PC-9 (cell line): ENCODE measurements around the gene LRRC71. TPM values are rescaled to one million over a fixed set of nuclear protein-coding genes. Genes with fewer than 3 reads are reported as not detected.
A peak's percentile ranks its signal among the peaks of the same experiment; 100 is the strongest.

Experiments used
- BruUV-seq: library from RNA; stranded (reverse); fragments of 400-500 nt; replicated peaks from 2 replicates; lab custom pipeline; 2021; lab: Mats Ljungman, UMichigan
- CTCF ChIA-PET: fragments of 300-600 bp; sonication (Branson Sonifier 250); formaldehyde crosslinking; loops from one replicate; lab custom pipeline; 2022; ENCODE audit warnings: antibody characterized with exemption; lab: Charles Lee
- POLR2A ChIA-PET: fragments of 300-600 bp; sonication (Branson Sonifier 250); formaldehyde crosslinking; loops from one replicate; lab custom pipeline; 2022; ENCODE audit warnings: antibody characterized with exemption; ENCODE audit not compliant: unreplicated experiment; lab: Charles Lee
- DNase-seq, 2 experiments: peaks; one replicate each; pipeline versions ENCODE4 v3.0.0 to v3.0.0-alpha.2; 2015 to 2022; ENCODE audit warnings: mixed read lengths in 1 of 2
- H2AFZ ChIP-seq: fragments of 200-600 bp; sonication (generic); 2 replicates; pipeline ENCODE4 v1.8.1; 2017; ENCODE audit warnings: antibody characterized with exemption
- H3F3A ChIP-seq: fragments of 200-600 bp; sonication (generic); 2 replicates; pipeline ENCODE4 v1.8.1; 2017; ENCODE audit warnings: antibody characterized with exemption, mild to moderate bottlenecking, low read depth; ENCODE audit not compliant: insufficient read depth
- H3K27ac ChIP-seq: fragments of 200-600 bp; sonication (generic); 2 replicates; pipeline ENCODE4 v1.6.1; 2016; ENCODE audit warnings: mixed run types
- H3K27me3 ChIP-seq: fragments of 200-600 bp; sonication (generic); 2 replicates; pipeline ENCODE4 v1.6.1; 2016; ENCODE audit warnings: low read depth, mixed run types; ENCODE audit not compliant: insufficient read depth
- H3K36me3 ChIP-seq: fragments of 200-600 bp; sonication (generic); 2 replicates; pipeline ENCODE4 v1.6.1; 2016; ENCODE audit warnings: low read depth, mixed run types
- H3K4me1 ChIP-seq: fragments of 200-600 bp; sonication (generic); replicated peaks from 2 replicates; pipeline ENCODE4 v1.6.1; 2016; ENCODE audit warnings: mixed run types; ENCODE audit not compliant: insufficient read depth
- H3K4me2 ChIP-seq: fragments of 200-600 bp; sonication (generic); 2 replicates; pipeline ENCODE4 v1.6.1; 2017; ENCODE audit warnings: mixed run types
- H3K4me3 ChIP-seq: fragments of 200-600 bp; sonication (generic); 2 replicates; pipeline ENCODE4 v1.6.1; 2016; ENCODE audit warnings: mixed run types
- H3K79me2 ChIP-seq: fragments of 200-600 bp; sonication (generic); 2 replicates; pipeline ENCODE4 v1.6.1; 2017; ENCODE audit warnings: low read depth, mixed run types
- H3K9me2 ChIP-seq: fragments of 200-600 bp; sonication (generic); 2 replicates; pipeline ENCODE4 v1.8.1; 2017; ENCODE audit warnings: mild to moderate bottlenecking; ENCODE audit not compliant: insufficient read depth
- H3K9me3 ChIP-seq: fragments of 200-600 bp; sonication (generic); 2 replicates; pipeline ENCODE4 v1.8.1; 2016; ENCODE audit warnings: low read depth; ENCODE audit not compliant: insufficient read depth
- H4K20me1 ChIP-seq: fragments of 200-600 bp; sonication (generic); 2 replicates; pipeline ENCODE4 v1.8.1; 2017; ENCODE audit not compliant: insufficient read depth
- EZH2 ChIP-seq: fragments of 200-600 bp; sonication (generic); IDR thresholded peaks from 2 replicates; pipeline ENCODE4 v1.8.0; 2017; ENCODE audit warnings: antibody characterized with exemption, low read depth
- intact Hi-C: fragments of 100-400 bp; cut with micrococcal nuclease; formaldehyde crosslinking; loops from one replicate; pipeline ENCODE4 v1.10.0; 2022; ENCODE audit not compliant: unreplicated experiment
- total RNA-seq: library from RNA; stranded (reverse); gene quantifications from 2 replicates; pipeline ENCODE4 v1.2.3, GENCODE V29; 2021
- TF ChIP-seq, protein P1 (sequence below): fragments of 200-600 bp; sonication (generic); conservative IDR thresholded peaks from 2 replicates; pipeline ENCODE4 v1.6.1; 2017; ENCODE audit warnings: mixed run types, antibody characterized with exemption, mild to moderate bottlenecking, moderate library complexity

The LRRC71 gene
- total RNA-seq, 1 experiment from 2014 or later, result not detected

DNA sequence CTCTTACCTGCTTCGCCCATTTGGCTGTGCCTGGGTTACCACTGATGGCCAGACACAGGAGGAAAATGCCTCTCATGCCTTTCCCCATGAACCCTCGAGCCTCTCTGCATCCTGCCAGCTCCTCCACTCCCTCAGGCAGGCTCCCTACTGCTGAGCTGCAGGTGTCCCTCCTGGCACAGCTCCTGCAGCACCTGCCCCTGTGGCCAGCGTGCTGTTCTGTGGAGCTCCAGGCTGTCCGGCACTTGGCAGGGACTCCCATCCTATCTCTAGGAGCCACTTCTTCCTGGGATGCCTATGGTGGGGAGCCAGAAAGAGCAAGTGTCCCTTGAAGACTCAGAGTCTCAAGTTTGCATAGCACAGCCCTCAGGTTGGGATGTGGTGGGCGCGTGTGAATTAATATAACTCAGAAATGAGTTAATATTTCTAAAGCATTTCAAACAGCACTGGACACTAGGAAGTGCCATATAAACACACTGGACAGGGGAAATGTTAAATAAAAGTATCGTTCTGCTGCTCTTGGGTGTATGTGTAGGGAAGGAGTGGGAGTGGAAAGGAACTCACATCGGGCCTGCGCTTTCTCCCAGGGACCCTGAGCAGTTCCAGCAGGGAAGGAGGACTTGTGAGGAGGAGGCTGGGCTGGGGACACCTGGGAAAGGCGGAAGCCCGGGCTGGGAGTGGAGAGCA is 2.7 kb downstream of the LRRC71 start:
- peak; percentile 51 to 59 for DNase-seq
- Histone ChIP-seq H3K9me2 (no peaks in the 10 kb centered on the region), H3K36me3 (no peaks in the 10 kb centered on the region), H3K4me1 (peaks cover 38% of the 10 kb centered on the region), H2AFZ (no peak overlapping the region), H3K9me3 (no peaks in the 10 kb centered on the region), H3F3A (peaks cover 40% of the 10 kb centered on the region), H3K4me3 (no peak overlapping the region), H3K4me2 (no peak overlapping the region), H3K27ac (no peak overlapping the region), H4K20me1 (no peaks in the 10 kb centered on the region), H3K27me3 (0 out of 2 replicates have a peak, but pooled peaks cover 4% of the 10 kb centered on the region), H3K79me2 (no peaks in the 10 kb centered on the region)
- intact Hi-C loops, result loop anchor here (10.0 kb wide), 2 partner anchors 232 to 298 kb away; no protein-coding TSS in a partner anchor
- BruUV-seq, result no TSS peak
- TF ChIP-seq EZH2, result no peak
- TF ChIP-seq, protein P1, sequence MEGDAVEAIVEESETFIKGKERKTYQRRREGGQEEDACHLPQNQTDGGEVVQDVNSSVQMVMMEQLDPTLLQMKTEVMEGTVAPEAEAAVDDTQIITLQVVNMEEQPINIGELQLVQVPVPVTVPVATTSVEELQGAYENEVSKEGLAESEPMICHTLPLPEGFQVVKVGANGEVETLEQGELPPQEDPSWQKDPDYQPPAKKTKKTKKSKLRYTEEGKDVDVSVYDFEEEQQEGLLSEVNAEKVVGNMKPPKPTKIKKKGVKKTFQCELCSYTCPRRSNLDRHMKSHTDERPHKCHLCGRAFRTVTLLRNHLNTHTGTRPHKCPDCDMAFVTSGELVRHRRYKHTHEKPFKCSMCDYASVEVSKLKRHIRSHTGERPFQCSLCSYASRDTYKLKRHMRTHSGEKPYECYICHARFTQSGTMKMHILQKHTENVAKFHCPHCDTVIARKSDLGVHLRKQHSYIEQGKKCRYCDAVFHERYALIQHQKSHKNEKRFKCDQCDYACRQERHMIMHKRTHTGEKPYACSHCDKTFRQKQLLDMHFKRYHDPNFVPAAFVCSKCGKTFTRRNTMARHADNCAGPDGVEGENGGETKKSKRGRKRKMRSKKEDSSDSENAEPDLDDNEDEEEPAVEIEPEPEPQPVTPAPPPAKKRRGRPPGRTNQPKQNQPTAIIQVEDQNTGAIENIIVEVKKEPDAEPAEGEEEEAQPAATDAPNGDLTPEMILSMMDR, result no peak
- ChIA-PET POLR2A (interaction anchor here (0.7 kb wide), 1 partner anchor 156 kb away, joined by 3 read pairs; the partner anchor contains the start of gene PRCC), CTCF (interaction anchor here (0.6 kb wide), 1 partner anchor 301 kb away, joined by 5 read pairs; no protein-coding TSS in a partner anchor)

DNA sequence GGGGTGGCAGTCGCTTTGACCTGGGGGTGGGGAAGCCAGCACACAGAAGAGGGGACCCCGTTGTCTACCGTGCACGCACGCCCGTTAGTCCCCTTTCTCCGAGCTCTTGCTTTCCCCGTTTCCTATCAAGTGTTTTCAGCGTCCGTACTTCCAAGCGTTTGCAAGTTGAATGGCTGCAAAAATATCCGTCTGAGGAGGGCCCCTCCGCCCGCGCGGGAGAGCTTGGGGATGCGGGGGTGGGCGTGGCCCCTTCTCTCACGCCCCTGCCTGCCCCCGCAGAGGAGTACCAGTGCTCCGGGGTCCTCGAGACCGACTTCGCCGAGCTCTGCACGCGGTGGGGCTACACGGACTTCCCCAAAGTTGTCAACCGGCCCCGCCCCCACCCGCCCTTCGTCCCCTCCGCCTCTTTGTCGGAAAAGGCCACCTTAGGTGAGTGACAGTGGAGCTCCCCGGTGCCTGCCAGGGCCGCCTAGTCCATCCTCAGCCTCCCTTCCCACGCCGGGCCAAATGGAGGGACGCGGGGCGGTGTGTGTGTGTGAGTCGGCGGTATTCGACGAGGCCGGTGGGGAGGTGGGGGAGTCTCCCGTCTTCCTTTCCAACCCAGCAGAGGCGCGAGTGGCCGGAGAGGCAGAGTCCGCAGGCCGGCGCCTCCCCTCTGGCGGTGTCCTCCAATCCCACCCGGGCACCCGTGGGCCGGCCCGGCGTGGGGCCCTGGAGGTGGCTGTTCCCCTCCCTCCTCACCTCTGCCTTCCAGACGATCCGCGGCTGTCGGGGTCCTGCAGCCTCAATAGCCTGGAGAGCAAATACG is 3.4 kb downstream of the LRRC71 start:
- H3K27ac ChIP-seq, result no peak overlapping the region
- no TSS peak for BruUV-seq
- intact Hi-C loops, result loop anchor here (10.0 kb wide), 2 partner anchors 231 to 299 kb away; no protein-coding TSS in a partner anchor
- no peaks in the 10 kb centered on the region for H4K20me1 ChIP-seq
- no peaks in the 10 kb centered on the region for H3K79me2 ChIP-seq
- TF ChIP-seq EZH2, result no peak
- TF ChIP-seq, protein P1, result no peak
- H3F3A ChIP-seq, result peaks cover 37% of the 10 kb centered on the region
- no peak overlapping the region for H3K4me2 ChIP-seq
- CTCF ChIA-PET, result no interaction called here
- no peaks in the 10 kb centered on the region for H3K9me2 ChIP-seq
- no peak overlapping the region for H3K4me3 ChIP-seq
- H3K9me3 ChIP-seq, result no peaks in the 10 kb centered on the region
- H3K4me1 ChIP-seq, result peaks cover 38% of the 10 kb centered on the region
- POLR2A ChIA-PET, result interaction anchor here (0.7 kb wide), 1 partner anchor 156 kb away, joined by 3 read pairs; the partner anchor contains the start of gene PRCC
- no peaks in the 10 kb centered on the region for H3K36me3 ChIP-seq
- H3K27me3 ChIP-seq, result 0 out of 2 replicates have a peak, but pooled peaks cover 4% of the 10 kb centered on the region
- no peak overlapping the region for H2AFZ ChIP-seq
- DNase-seq, result no peak

DNA sequence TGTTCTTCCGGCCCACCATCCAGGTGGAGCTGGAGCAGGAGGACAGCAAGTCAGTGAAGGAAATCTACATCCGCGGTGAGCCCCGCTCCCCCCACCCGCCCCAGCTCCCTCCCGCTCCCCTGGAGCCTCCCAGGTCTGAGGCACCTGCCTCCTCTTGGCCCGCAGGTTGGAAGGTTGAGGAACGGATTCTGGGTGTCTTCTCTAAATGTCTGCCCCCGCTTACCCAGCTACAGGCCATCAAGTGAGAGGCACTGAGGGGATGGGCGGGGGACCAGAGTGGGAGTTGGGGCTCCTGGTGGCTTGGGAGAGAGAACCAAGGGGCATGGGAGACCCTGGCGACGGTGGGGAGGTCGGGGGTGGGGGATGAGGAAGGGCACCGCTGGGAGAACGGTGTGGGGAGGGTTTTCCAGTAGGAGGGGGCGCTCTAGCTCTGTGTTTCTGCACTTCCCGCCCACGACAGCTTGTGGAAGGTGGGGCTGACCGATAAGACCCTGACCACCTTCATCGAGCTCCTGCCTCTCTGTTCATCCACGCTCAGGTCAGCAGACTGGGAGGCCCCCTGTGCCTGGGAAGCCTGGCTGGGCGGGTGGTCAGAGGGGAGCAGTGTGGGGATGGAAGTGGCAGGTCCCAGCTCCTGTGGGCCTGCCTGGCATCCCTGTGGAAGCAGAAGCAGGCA is 4.2 kb downstream of the LRRC71 start:
- Histone ChIP-seq H3F3A (peaks cover 31% of the 10 kb centered on the region), H3K9me2 (no peaks in the 10 kb centered on the region), H3K27me3 (0 out of 2 replicates have a peak, but pooled peaks cover 4% of the 10 kb centered on the region), H3K4me1 (peaks cover 31% of the 10 kb centered on the region), H3K79me2 (no peaks in the 10 kb centered on the region), H3K27ac (no peak overlapping the region), H3K4me3 (no peak overlapping the region), H3K4me2 (no peak overlapping the region), H3K9me3 (no peaks in the 10 kb centered on the region), H3K36me3 (no peaks in the 10 kb centered on the region), H2AFZ (no peak overlapping the region), H4K20me1 (no peaks in the 10 kb centered on the region)
- ChIA-PET POLR2A (no interaction called here), CTCF (no interaction called here)
- intact Hi-C loops, result loop anchor here (10.0 kb wide), 2 partner anchors 230 to 300 kb away; no protein-coding TSS in a partner anchor
- TF ChIP-seq, protein P1, result no peak
- TF ChIP-seq EZH2, result no peak
- no peak for DNase-seq
- no TSS peak for BruUV-seq
